NCI-H460 (cell line): ENCODE measurements around the gene SYNCRIP. TPM values are rescaled to one million over a fixed set of nuclear protein-coding genes. Genes with fewer than 3 reads are reported as not detected.

Experiments used
- small RNA-seq, 2 experiments: library from RNA; depleted of rRNA; stranded (forward); fragments of <200 nt; gene quantifications; one replicate each; pipeline ENCODE3, GENCODE V24; 2014
- total RNA-seq: library from RNA; depleted of rRNA; stranded (reverse); fragments of >200 nt; shearing (Covaris generic); gene quantifications from 2 replicates; pipeline ENCODE4 v1.2.3, GENCODE V29; 2014; rRNA removed

The SYNCRIP gene
- total RNA-seq, 1 experiment from 2014 or later: 61.6 TPM

Small RNA genes lying within 50 kb of the gene (small RNA-seq; reads per million reads assigned to genes)
- 0 reads per million in 2 experiments for gene SNORD50B

Other genes with a start within 250 kb of the SYNCRIP start
- gene NT5E, start 192.8 kb downstream of the SYNCRIP start, total RNA-seq: 62.1 and 70.0 TPM in 2 replicates
- gene SNX14, start 49.0 kb downstream of the SYNCRIP start, total RNA-seq: 58.6 and 67.8 TPM in 2 replicates